GM10266 (cell line): ENCODE data around the gene MST1R.

Source experiments
- DNase-seq: peaks from one replicate; pipeline ENCODE4 v3.0.0; 2012; ENCODE audit errors: extremely low spot score
- CTCF ChIP-seq: IDR thresholded peaks from 2 replicates; pipeline ENCODE4 v1.5.1; 2012; ENCODE audit warnings: mild to moderate bottlenecking, low read depth; ENCODE audit not compliant: control insufficient read depth, insufficient read depth; ENCODE audit errors: missing control alignments

MST1R gene

GRCh38 chr3:49900491-49901153, 3.1 kb downstream of the MST1R start:
- no peak for DNase-seq
- TF ChIP-seq CTCF, result no peak

DNA sequence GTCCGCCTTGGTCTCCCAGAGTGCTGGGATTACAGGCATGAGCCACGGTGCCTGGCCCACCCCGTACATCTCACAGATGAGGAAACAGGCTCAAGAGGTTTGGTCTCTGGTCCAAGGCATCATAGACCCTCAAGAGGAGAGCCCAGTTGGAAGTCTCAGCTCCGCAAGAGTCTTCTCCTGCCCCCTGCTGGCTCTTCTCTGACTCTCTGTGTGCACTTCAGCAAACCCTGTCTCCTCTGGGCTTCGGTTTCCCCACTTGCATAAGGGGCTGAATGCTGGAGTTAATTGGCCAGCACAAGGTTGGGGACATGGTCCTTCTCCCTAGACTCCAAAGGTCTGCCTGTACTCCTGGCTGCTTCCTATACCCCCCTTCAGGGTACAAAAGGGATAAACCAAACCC, 3.9 kb downstream of the MST1R start:
- TF ChIP-seq CTCF, result peak; percentile 20
- DNase-seq, result peak; percentile 52

DNA sequence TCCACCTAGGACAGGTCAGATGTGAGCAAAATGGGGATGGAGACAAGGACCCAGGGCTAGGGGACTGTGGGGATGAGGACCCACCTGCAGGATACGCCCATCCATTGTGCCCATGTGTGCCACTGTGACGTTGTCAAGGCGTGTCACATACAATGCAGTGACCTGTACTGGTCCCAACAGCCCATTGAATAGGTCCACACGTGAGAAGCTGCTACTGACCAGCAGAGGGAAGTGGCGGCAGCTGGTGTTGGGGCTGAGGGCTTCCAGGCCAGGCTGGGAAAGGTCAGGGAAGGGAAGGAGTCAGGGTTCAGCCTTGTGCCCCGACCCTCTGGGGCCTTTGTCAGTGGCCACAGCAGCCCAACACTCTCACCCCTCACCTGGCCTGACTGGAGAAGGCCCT, 4.7 kb downstream of the MST1R start:
- no peak for TF ChIP-seq CTCF
- DNase-seq, result no peak

DNA sequence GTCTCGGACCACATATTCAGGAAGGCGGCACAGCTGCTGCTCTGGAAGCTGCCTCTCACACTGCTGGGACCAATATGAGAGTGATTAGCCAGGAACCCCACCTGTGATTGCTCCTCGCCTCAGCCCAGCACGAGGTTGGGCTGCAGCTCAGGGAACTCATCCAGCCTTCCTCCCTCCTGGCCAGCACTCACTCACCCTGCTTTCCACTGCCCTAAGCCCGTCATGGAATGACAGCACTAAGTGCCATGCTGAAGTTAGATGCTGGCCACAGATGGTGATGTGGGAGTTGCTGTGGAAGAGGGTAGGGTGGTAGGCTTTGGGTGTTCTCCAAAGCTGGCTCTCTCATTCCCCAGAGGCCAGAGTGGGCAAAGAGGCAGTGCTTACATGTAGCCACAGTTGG, 7.3 kb downstream of the MST1R start:
- DNase-seq, result no peak
- TF ChIP-seq CTCF, result no peak

DNA sequence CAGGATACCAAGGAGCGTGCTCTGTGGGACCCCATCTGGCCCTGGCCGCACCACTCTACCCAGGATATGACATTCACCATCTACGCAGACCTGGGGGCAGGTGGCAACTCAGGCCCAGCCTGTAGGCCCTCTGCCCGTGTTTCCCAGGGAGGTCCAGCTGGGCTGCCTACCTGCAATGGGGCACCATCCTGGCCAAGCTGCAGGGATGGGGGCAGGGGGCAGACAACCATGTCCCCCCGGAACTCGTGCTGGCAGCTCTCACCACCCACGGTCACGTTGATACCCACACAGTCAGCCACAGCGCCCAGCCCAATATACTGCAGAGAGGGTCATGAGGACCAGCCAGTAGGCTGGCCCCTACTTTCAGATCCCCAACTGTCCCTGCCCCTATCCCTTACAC, 7.9 kb downstream of the MST1R start:
- TF ChIP-seq CTCF, result no peak
- DNase-seq, result no peak

DNA sequence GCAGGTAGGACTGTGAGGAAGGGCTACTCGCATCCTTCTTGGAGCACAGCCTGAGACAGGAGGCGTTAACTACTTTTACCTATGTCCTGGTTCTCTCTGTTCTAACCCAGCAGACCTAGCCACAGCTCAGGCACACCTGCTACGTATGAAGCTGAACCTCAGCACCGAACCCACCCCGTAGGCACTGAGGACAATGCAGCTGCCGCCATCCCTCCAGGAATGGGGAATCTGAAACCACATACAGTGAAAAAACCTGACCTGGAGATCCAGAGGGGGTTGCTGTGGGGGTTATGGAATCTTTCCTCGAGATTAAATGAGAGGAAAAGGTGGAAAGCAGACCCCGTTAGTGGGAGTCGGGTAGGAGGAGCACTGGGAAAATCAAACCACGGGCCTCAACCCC, 14.4 kb downstream of the MST1R start:
- TF ChIP-seq CTCF, result no peak
- DNase-seq, result no peak

DNA sequence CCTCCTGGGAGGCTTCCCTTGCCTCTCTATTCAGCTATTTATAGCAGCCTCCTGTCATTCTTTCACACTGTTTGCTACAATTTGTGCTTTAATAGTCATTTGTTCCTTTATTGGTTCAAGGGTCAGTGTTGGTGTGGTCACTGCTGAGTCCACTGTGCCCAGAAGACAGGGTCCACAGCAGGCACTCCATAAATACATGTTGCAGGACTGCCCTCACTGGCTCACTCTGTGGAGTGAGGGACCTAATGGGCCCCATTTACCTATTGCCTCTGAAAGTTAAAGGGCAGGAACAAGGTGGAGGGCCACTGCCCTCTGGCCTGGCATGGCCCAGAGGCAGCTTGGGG, 16.8 kb downstream of the MST1R start:
- no peak for DNase-seq
- no peak for TF ChIP-seq CTCF

- DNase-seq, result no peak
- TF ChIP-seq CTCF, result no peak
Observed at GRCh38 chr3:49883998-49884397, 19.7 kb downstream of the MST1R start.
